ENCODE results near the gene IFRD2. TPM values are rescaled to one million over a fixed set of nuclear protein-coding genes. Genes with fewer than 3 reads are reported as not detected.

IFRD2 gene
- total and polyA plus RNA-seq, 2 of the 8 experiments (the other 6 are each of a cell fraction or from before 2014, with no cell fraction given): 76.7 to 88.8 TPM

DNA sequence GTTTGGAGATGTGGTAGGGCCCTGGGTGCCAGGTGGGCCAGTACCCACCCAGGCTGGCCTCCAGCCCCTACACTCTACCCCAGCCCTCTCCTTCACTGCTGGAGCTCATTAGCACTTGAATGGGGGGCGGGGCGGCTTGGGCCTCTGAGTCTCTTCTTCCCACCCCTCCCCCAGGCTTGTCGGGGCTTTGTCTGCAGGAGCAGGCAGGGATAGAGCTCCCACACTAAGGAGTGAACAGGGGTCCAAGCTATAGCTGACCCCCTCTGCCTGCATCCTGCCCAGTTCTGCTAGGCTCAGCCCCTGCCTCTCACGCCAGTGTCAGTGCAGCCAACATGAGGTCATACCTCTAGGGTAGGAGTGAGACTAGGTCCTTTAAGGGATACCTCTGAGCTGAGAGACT, 51.1 kb downstream of the IFRD2 start (continued):
- TF ChIP-seq SP1 (IDR thresholded peaks at IDR 0.05; ENCODE audit: low read depth, low read length) (peak; percentile 85), RBBP5 (IDR thresholded peaks at IDR 0.05; ENCODE audit: borderline replicate concordance, low read depth, low read length) (peak; percentile 91), MAX (IDR thresholded peaks at IDR 0.05) (no peak), CHD2 (IDR thresholded peaks at IDR 0.05; ENCODE audit: low read length) (0 out of 2 replicates have a peak, but pooled peaks have one; percentile 8), CBX8 (IDR thresholded peaks at IDR 0.05; ENCODE audit: borderline replicate concordance, low read depth, low read length) (no peak), HDAC2 (IDR thresholded peaks at IDR 0.05; ENCODE audit: borderline replicate concordance in 1 of 2, low read depth in 2 of 2, low read length in 2 of 2) (no peak), NRF1 (IDR thresholded peaks at IDR 0.05; ENCODE audit: low read depth, low read length) (no peak), FOSL1 (IDR thresholded peaks at IDR 0.05; ENCODE audit: insufficient read depth, low read depth, low read length) (no peak), SIN3A (conservative IDR thresholded peaks at IDR 0.05 in 1 of 2, IDR thresholded peaks at IDR 0.05 in 1 of 2; ENCODE audit: low read depth in 1 of 2, low read length in 2 of 2) (peak; percentile 32 to 64; a peak in 2 of 4 replicates), JUN (IDR thresholded peaks at IDR 0.05; ENCODE audit: low read depth, low read length) (no peak)
- TF ChIP-seq, protein P1, sequence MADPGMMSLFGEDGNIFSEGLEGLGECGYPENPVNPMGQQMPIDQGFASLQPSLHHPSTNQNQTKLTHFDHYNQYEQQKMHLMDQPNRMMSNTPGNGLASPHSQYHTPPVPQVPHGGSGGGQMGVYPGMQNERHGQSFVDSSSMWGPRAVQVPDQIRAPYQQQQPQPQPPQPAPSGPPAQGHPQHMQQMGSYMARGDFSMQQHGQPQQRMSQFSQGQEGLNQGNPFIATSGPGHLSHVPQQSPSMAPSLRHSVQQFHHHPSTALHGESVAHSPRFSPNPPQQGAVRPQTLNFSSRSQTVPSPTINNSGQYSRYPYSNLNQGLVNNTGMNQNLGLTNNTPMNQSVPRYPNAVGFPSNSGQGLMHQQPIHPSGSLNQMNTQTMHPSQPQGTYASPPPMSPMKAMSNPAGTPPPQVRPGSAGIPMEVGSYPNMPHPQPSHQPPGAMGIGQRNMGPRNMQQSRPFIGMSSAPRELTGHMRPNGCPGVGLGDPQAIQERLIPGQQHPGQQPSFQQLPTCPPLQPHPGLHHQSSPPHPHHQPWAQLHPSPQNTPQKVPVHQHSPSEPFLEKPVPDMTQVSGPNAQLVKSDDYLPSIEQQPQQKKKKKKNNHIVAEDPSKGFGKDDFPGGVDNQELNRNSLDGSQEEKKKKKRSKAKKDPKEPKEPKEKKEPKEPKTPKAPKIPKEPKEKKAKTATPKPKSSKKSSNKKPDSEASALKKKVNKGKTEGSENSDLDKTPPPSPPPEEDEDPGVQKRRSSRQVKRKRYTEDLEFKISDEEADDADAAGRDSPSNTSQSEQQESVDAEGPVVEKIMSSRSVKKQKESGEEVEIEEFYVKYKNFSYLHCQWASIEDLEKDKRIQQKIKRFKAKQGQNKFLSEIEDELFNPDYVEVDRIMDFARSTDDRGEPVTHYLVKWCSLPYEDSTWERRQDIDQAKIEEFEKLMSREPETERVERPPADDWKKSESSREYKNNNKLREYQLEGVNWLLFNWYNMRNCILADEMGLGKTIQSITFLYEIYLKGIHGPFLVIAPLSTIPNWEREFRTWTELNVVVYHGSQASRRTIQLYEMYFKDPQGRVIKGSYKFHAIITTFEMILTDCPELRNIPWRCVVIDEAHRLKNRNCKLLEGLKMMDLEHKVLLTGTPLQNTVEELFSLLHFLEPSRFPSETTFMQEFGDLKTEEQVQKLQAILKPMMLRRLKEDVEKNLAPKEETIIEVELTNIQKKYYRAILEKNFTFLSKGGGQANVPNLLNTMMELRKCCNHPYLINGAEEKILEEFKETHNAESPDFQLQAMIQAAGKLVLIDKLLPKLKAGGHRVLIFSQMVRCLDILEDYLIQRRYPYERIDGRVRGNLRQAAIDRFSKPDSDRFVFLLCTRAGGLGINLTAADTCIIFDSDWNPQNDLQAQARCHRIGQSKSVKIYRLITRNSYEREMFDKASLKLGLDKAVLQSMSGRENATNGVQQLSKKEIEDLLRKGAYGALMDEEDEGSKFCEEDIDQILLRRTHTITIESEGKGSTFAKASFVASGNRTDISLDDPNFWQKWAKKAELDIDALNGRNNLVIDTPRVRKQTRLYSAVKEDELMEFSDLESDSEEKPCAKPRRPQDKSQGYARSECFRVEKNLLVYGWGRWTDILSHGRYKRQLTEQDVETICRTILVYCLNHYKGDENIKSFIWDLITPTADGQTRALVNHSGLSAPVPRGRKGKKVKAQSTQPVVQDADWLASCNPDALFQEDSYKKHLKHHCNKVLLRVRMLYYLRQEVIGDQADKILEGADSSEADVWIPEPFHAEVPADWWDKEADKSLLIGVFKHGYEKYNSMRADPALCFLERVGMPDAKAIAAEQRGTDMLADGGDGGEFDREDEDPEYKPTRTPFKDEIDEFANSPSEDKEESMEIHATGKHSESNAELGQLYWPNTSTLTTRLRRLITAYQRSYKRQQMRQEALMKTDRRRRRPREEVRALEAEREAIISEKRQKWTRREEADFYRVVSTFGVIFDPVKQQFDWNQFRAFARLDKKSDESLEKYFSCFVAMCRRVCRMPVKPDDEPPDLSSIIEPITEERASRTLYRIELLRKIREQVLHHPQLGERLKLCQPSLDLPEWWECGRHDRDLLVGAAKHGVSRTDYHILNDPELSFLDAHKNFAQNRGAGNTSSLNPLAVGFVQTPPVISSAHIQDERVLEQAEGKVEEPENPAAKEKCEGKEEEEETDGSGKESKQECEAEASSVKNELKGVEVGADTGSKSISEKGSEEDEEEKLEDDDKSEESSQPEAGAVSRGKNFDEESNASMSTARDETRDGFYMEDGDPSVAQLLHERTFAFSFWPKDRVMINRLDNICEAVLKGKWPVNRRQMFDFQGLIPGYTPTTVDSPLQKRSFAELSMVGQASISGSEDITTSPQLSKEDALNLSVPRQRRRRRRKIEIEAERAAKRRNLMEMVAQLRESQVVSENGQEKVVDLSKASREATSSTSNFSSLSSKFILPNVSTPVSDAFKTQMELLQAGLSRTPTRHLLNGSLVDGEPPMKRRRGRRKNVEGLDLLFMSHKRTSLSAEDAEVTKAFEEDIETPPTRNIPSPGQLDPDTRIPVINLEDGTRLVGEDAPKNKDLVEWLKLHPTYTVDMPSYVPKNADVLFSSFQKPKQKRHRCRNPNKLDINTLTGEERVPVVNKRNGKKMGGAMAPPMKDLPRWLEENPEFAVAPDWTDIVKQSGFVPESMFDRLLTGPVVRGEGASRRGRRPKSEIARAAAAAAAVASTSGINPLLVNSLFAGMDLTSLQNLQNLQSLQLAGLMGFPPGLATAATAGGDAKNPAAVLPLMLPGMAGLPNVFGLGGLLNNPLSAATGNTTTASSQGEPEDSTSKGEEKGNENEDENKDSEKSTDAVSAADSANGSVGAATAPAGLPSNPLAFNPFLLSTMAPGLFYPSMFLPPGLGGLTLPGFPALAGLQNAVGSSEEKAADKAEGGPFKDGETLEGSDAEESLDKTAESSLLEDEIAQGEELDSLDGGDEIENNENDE (IDR thresholded peaks at IDR 0.05; ENCODE audit: insufficient replicate concordance, low read length): no peak

All from H1 (cell line).